ENCODE results near the gene GRM7.

The GRM7 gene

GRCh38 chr3:6971933-6972332 is 111.0 kb downstream of the GRM7 start:
- DNase-seq (ENCODE audit: low spot score): no peak

- DNase-seq (ENCODE audit: low spot score): no peak
Observed at GRCh38 chr3:6985848-6986247, 124.9 kb downstream of the GRM7 start.

GRCh38 chr3:6989608-6990291 is 128.8 kb downstream of the GRM7 start:
- no peak for DNase-seq (ENCODE audit: low spot score)

- DNase-seq (ENCODE audit: low spot score): no peak
Observed at GRCh38 chr3:6994081-6994668, 133.3 kb downstream of the GRM7 start.

- DNase-seq (ENCODE audit: low spot score): no peak
Observed at GRCh38 chr3:7000501-7000900, 139.6 kb downstream of the GRM7 start.

GRCh38 chr3:7001370-7001769 is 140.5 kb downstream of the GRM7 start:
- no peak for DNase-seq (ENCODE audit: low spot score)

GRCh38 chr3:7015683-7016440 is 154.9 kb downstream of the GRM7 start:
- DNase-seq (ENCODE audit: low spot score): no peak

GRCh38 chr3:7025581-7026300 is 164.8 kb downstream of the GRM7 start:
- no peak for DNase-seq (ENCODE audit: low spot score)

GRCh38 chr3:7029562-7029961 is 168.6 kb downstream of the GRM7 start:
- DNase-seq (ENCODE audit: low spot score): no peak

- no peak for DNase-seq (ENCODE audit: low spot score)
Observed at GRCh38 chr3:7038394-7038793, 177.5 kb downstream of the GRM7 start.

GRCh38 chr3:7062714-7063113 is 201.8 kb downstream of the GRM7 start:
- no peak for DNase-seq (ENCODE audit: low spot score)

GRCh38 chr3:7070461-7070860 is 209.5 kb downstream of the GRM7 start:
- no peak for DNase-seq (ENCODE audit: low spot score)

- DNase-seq (ENCODE audit: low spot score): no peak
Observed at GRCh38 chr3:7074217-7074616, 213.3 kb downstream of the GRM7 start.

- DNase-seq (ENCODE audit: low spot score): no peak
Observed at GRCh38 chr3:7075117-7075516, 214.2 kb downstream of the GRM7 start.

GRCh38 chr3:7075901-7076300 is 215.0 kb downstream of the GRM7 start:
- DNase-seq (ENCODE audit: low spot score): no peak

- no peak for DNase-seq (ENCODE audit: low spot score)
Observed at GRCh38 chr3:7082244-7082643, 221.3 kb downstream of the GRM7 start.

- no peak for DNase-seq (ENCODE audit: low spot score)
Observed at GRCh38 chr3:7086417-7086816, 225.5 kb downstream of the GRM7 start.

- no peak for DNase-seq (ENCODE audit: low spot score)
Observed at GRCh38 chr3:7095116-7095515, 234.2 kb downstream of the GRM7 start.

GRCh38 chr3:7100136-7100535 is 239.2 kb downstream of the GRM7 start:
- DNase-seq (ENCODE audit: low spot score): no peak

- no peak for DNase-seq (ENCODE audit: low spot score)
Observed at GRCh38 chr3:7106635-7107034, 245.7 kb downstream of the GRM7 start.

- no peak for DNase-seq (ENCODE audit: low spot score)
Observed at GRCh38 chr3:7112523-7113056, 251.7 kb downstream of the GRM7 start.

- no peak for DNase-seq (ENCODE audit: low spot score)
Observed at GRCh38 chr3:7144697-7145308, 283.9 kb downstream of the GRM7 start.
